Adipose tissue (tissue), 3 donors: ENCODE results near the gene ISL1. TPM values are rescaled to one million over a fixed set of nuclear protein-coding genes. Genes with fewer than 3 reads are reported as not detected.

Experiments
- H3K27ac ChIP-seq: one replicate; pipeline ENCODE4 v1.5.1; 2013; ENCODE audit warnings: low read depth, low read length
- WGBS, 3 donors: extraction: QIAGEN DNeasy Blood & Tissue Kit; methylation state at CpG; one replicate each; pipeline ENCODE4 v1.1.7; 2013; 5-methylcytosine and 5-hydroxymethylcytosine counted together
- polyA plus RNA-seq, 3 donors: library from polyadenylated mRNA; stranded (reverse); fragments of 200-250 nt; gene quantifications; one replicate each; pipeline ENCODE4 v1.2.3, GENCODE V29; 2013
- donor health status: healthy with polysubstance abuse.
- donor health status: Bipolar disorder and iron deficiency.
- donor health status: healthy.

Gene ISL1
- polyA plus RNA-seq: 1 to 10 TPM; 1.2 to 7.6 (median 1.5) TPM

- WGBS, 3 donors: 0 to 2% (median 1%) methylated on average over 57 of the region's 57 CpGs
Observed at GRCh38 chr5:51383131-51384121, at the start of gene ISL1. TSS of gene ISL1 (plus strand) at chr5:51383448. CDS start at chr5:51383672, 224 bp downstream.

GRCh38 chr5:51336878-51337277 is 46.4 kb upstream of the ISL1 start:
- 66 to 98% (median 92%) methylated on average over 2 of the region's 2 CpGs for WGBS, 3 donors
- no peak overlapping the region for H3K27ac ChIP-seq

More at GRCh38 chr5:51383131-51384121, at the start of gene ISL1:
- no peak within 1 kb of the TSS for H3K27ac ChIP-seq

GRCh38 chr5:51345106-51345505 is 38.1 kb upstream of the ISL1 start:
- H3K27ac ChIP-seq: no peak overlapping the region
- 65 to 75% (median 70%) methylated on average over 2 of the region's 2 CpGs for WGBS, 3 donors

- 67 to 81% (median 68%) methylated on average over 1 of the region's 1 CpG for WGBS, 3 donors
- no peak overlapping the region for H3K27ac ChIP-seq
Observed at GRCh38 chr5:51347157-51347556, 36.1 kb upstream of the ISL1 start.

- WGBS, 3 donors: 80 to 86% (median 86%) methylated on average over 2 of the region's 2 CpGs
- H3K27ac ChIP-seq: no peak overlapping the region
Observed at GRCh38 chr5:51347704-51348103, 35.5 kb upstream of the ISL1 start.

GRCh38 chr5:51371052-51371451 is 12.2 kb upstream of the ISL1 start:
- 62 to 78% (median 76%) methylated on average over 2 of the region's 2 CpGs for WGBS, 3 donors
- H3K27ac ChIP-seq: no peak overlapping the region

GRCh38 chr5:51373880-51374523 is 9.2 kb upstream of the ISL1 start:
- WGBS, 3 donors: 25 to 29% (median 26%) methylated on average over 3 of the region's 3 CpGs
- H3K27ac ChIP-seq: no peak overlapping the region

- H3K27ac ChIP-seq: no peak overlapping the region
- WGBS, 3 donors: 84 to 95% (median 91%) methylated on average over 7 of the region's 7 CpGs
Observed at GRCh38 chr5:51375084-51375483, 8.2 kb upstream of the ISL1 start.

- 20 to 55% (median 53%) methylated on average over 3 of the region's 3 CpGs for WGBS, 3 donors
- no peak overlapping the region for H3K27ac ChIP-seq
Observed at GRCh38 chr5:51376509-51376908, 6.7 kb upstream of the ISL1 start.

- WGBS, 3 donors: 16 to 36% (median 30%) methylated on average over 40 of the region's 40 CpGs
- no peak overlapping the region for H3K27ac ChIP-seq
Observed at GRCh38 chr5:51377151-51378060, 5.8 kb upstream of the ISL1 start.

GRCh38 chr5:51378061-51378409 is 5.2 kb upstream of the ISL1 start:
- WGBS, 3 donors: 8 to 32% (median 24%) methylated on average over 12 of the region's 12 CpGs
- H3K27ac ChIP-seq: no peak overlapping the region

- WGBS, 3 donors: 3 to 6% (median 3%) methylated on average over 37 of the region's 37 CpGs
Observed at GRCh38 chr5:51378448-51379330, 4.6 kb upstream of the ISL1 start.

GRCh38 chr5:51379331-51379700 is 3.9 kb upstream of the ISL1 start:
- 8 to 19% (median 9%) methylated on average over 4 of the region's 4 CpGs for WGBS, 3 donors
- H3K27ac ChIP-seq: no peak overlapping the region

More at GRCh38 chr5:51378448-51379330, 4.6 kb upstream of the ISL1 start:
- no peak overlapping the region for H3K27ac ChIP-seq

GRCh38 chr5:51380603-51381207 is 2.5 kb upstream of the ISL1 start:
- no peak overlapping the region for H3K27ac ChIP-seq
- WGBS, 3 donors: 3 to 8% (median 3%) methylated on average over 7 of the region's 7 CpGs

- H3K27ac ChIP-seq: no peak overlapping the region
- WGBS, 3 donors: 3 to 9% (median 7%) methylated on average over 19 of the region's 19 CpGs
Observed at GRCh38 chr5:51381761-51382474, 1.3 kb upstream of the ISL1 start.

- no peak overlapping the region for H3K27ac ChIP-seq
Observed at GRCh38 chr5:51382521-51383130, 622 bp upstream of the ISL1 start.

More at GRCh38 chr5:51382521-51383130, 622 bp upstream of the ISL1 start:
- WGBS, 3 donors: 2 to 3% (median 2%) methylated on average over 41 to 45 of the region's 45 CpGs
